Ishikawa (cell line): ENCODE results near the gene AGAP1.
A peak's percentile ranks its signal among the peaks of the same experiment; 100 is the strongest.

Source experiments
- CEBPB ChIP-seq: IDR thresholded peaks from 2 replicates; pipeline ENCODE4 v1.6.1; 2012
- CREB1 ChIP-seq: IDR thresholded peaks from 2 replicates; pipeline ENCODE4 v1.6.1; 2012; ENCODE audit warnings: low read depth
- EP300 ChIP-seq: IDR thresholded peaks from 2 replicates; pipeline ENCODE4 v1.6.1; 2012; ENCODE audit warnings: borderline replicate concordance
- FOXM1 ChIP-seq: IDR thresholded peaks from 2 replicates; pipeline ENCODE4 v1.6.1; 2012; ENCODE audit warnings: low read depth, borderline replicate concordance
- MAX ChIP-seq: IDR thresholded peaks from 2 replicates; pipeline ENCODE4 v1.6.1; 2012
- RAD21 ChIP-seq: IDR thresholded peaks from 2 replicates; pipeline ENCODE4 v1.6.1; 2012; ENCODE audit warnings: low read depth
- REST ChIP-seq: IDR thresholded peaks from 2 replicates; pipeline ENCODE4 v1.6.1; 2012; ENCODE audit warnings: low read depth, mild to moderate bottlenecking
- TAF1 ChIP-seq: IDR thresholded peaks from 2 replicates; pipeline ENCODE4 v1.6.1; 2012; ENCODE audit warnings: low read depth, mild to moderate bottlenecking
- YY1 ChIP-seq: IDR thresholded peaks from 2 replicates; pipeline ENCODE4 v1.6.1; 2012; ENCODE audit warnings: low read depth
- ZBTB7A ChIP-seq: IDR thresholded peaks from 2 replicates; pipeline ENCODE4 v1.6.1; 2012; ENCODE audit warnings: low read depth

- TF ChIP-seq ZBTB7A (no peak), YY1 (no peak), CREB1 (no peak), CEBPB (peak; percentile 38; the same call in 1 of the 2 replicates), TAF1 (no peak), FOXM1 (no peak), REST (no peak), EP300 (no peak), RAD21 (no peak), MAX (no peak)
These were observed 474.9 kb downstream of the AGAP1 start for GRCh38 chr2:235968616-235969324.
